K562 (cell line): Measurements from ENCODE around the gene UGT1A5. TPM values are rescaled to one million over a fixed set of nuclear protein-coding genes. Genes with fewer than 3 reads are reported as not detected.

ENCODE experiments used
- ATAC-seq: fragments of 200-7000 bp; cut with Tn5 transposase; 3 replicates; pipeline ENCODE4 v1.9.1; 2020; ENCODE audit warnings: moderate library complexity
- BruUV-seq: library from RNA; stranded (reverse); fragments of 400-500 nt; replicated peaks from 2 replicates; lab custom pipeline; 2021; lab: Mats Ljungman, UMichigan
- CTCF ChIA-PET: fragments of 300-600 bp; formaldehyde crosslinking; extraction: SDS; loops from one replicate; lab custom pipeline; 2021; ENCODE audit warnings: low intra/inter-chr PET ratio; lab: Yijun Ruan, JAX
- POLR2A ChIA-PET: fragments of 300-600, 350-650 bp; sonication (Branson Sonifier 250); formaldehyde crosslinking; extraction: SDS; loops from one replicate; lab custom pipeline; 2021; ENCODE audit warnings: antibody characterized with exemption, inconsistent platforms; lab: Yijun Ruan, JAX
- DNase-seq, 4 experiments: peaks; one replicate each; pipeline versions ENCODE4 v3.0.0 to v3.0.0-alpha.2; 2011 to 2018; ENCODE audit warnings: low spot score in 3 of 4, mixed read lengths in 3 of 4; ENCODE audit errors: extremely low read depth in 1 of 4
- FAIRE-seq: peaks from 2 replicates; lab custom pipeline; 2011; peaks lifted over from hg19 to GRCh38; lab: Jason Lieb, UNC
- H2AFZ ChIP-seq: 2 replicates; pipeline ENCODE4 v1.6.0; 2011; ENCODE audit warnings: low read depth, low read length, control low read depth, inconsistent platforms
- H3K27ac ChIP-seq: fragments of 200-600 bp; 3 replicates; pipeline ENCODE4 v1.8.0; 2011; ENCODE audit warnings: low read depth, mild to moderate bottlenecking, control low read depth, inconsistent platforms, low read length, moderate library complexity, mixed read lengths; ENCODE audit errors: extremely low read depth
- H3K27me3 ChIP-seq, 2 experiments: fragments of 300-600 bp in 1 of 2; 2 replicates in 1 of 2; 3 replicates in 1 of 2; pipeline versions ENCODE4 v1.6.0 to v1.8.0; 2011; ENCODE audit warnings: inconsistent platforms in 2 of 2, low read length in 2 of 2, mild to moderate bottlenecking in 1 of 2, mixed read lengths in 1 of 2, moderate library complexity in 1 of 2; ENCODE audit not compliant: control insufficient read depth in 2 of 2, insufficient read depth in 2 of 2
- H3K36me3 ChIP-seq: fragments of 300-600 bp; 3 replicates; pipeline ENCODE4 v1.8.0; 2011; ENCODE audit warnings: mild to moderate bottlenecking, low read length, inconsistent platforms; ENCODE audit not compliant: control insufficient read depth, insufficient read depth
- H3K4me1 ChIP-seq, 2 experiments: fragments of 200-600 bp in 1 of 2; replicated peaks in 1 of 2; 2 replicates in 1 of 2; 3 replicates in 1 of 2; pipeline versions ENCODE4 v1.5.1 to v1.8.0; 2011; ENCODE audit warnings: inconsistent platforms in 2 of 2, low read length in 2 of 2, mild to moderate bottlenecking in 1 of 2, mixed read lengths in 1 of 2, moderate library complexity in 1 of 2; ENCODE audit not compliant: control insufficient read depth in 2 of 2, insufficient read depth in 2 of 2
- H3K4me2 ChIP-seq: 2 replicates; pipeline ENCODE4 v1.6.1; 2011; ENCODE audit warnings: low read length, control low read depth, inconsistent platforms, mixed read lengths; ENCODE audit not compliant: insufficient read depth
- H3K4me3 ChIP-seq: fragments of 200-600 bp; sonication (generic), shearing (Covaris generic); 2 replicates; pipeline ENCODE4 v1.5.1; 2016; ENCODE audit warnings: control low read depth, inconsistent platforms
- H3K79me2 ChIP-seq: fragments of 200-600 bp; 3 replicates; pipeline ENCODE4 v1.8.0; 2011; ENCODE audit warnings: low read length, inconsistent platforms; ENCODE audit not compliant: control insufficient read depth, insufficient read depth
- H3K9ac ChIP-seq, 2 experiments: 2 replicates each; pipeline versions ENCODE4 v1.6.0 to v1.6.1; 2011; ENCODE audit warnings: low read depth in 2 of 2, low read length in 2 of 2, control low read depth in 1 of 2, inconsistent platforms in 1 of 2, mild to moderate bottlenecking in 1 of 2, mixed read lengths in 1 of 2; ENCODE audit not compliant: insufficient read depth in 1 of 2
- H3K9me1 ChIP-seq: one replicate; pipeline ENCODE4 v1.6.0; 2011; ENCODE audit warnings: inconsistent platforms, mild to moderate bottlenecking, low read length, moderate library complexity; ENCODE audit not compliant: control insufficient read depth, insufficient read depth
- H3K9me3 ChIP-seq: replicated peaks from 2 replicates; pipeline ENCODE4 v1.5.1; 2011; ENCODE audit warnings: low read depth, low read length, inconsistent platforms; ENCODE audit not compliant: control insufficient read depth, insufficient read depth
- H4K20me1 ChIP-seq: replicated peaks from 2 replicates; pipeline ENCODE4 v1.6.1; 2011; ENCODE audit warnings: low read length, inconsistent platforms, mixed read lengths; ENCODE audit not compliant: control insufficient read depth, insufficient read depth
- BRD9 ChIP-seq: fragments of 450-650 bp; IDR thresholded peaks from 2 replicates; pipeline ENCODE4 v1.6.1; 2018; ENCODE audit warnings: low read depth; ENCODE audit not compliant: partially characterized antibody
- E2F1 ChIP-seq: sonication (generic); formaldehyde crosslinking; IDR thresholded peaks from 2 replicates; pipeline ENCODE4 v1.8.1; 2023; ENCODE audit warnings: mild to moderate bottlenecking, missing genetic modification reagents, moderate library complexity
- E2F8 ChIP-seq: fragments of 450-650 bp; IDR thresholded peaks from 2 replicates; pipeline ENCODE4 v1.7.1; 2018; ENCODE audit warnings: mild to moderate bottlenecking, low read depth; ENCODE audit not compliant: partially characterized antibody
- GABPB2 ChIP-seq: fragments of 250-450 bp; sonication (Bioruptor Pico); conservative IDR thresholded peaks from 2 replicates; pipeline ENCODE4 v1.5.1; 2021; ENCODE audit warnings: mild to moderate bottlenecking
- HDAC3 ChIP-seq: fragments of 450-650 bp; IDR thresholded peaks from 2 replicates; pipeline ENCODE4 v1.6.1; 2018; ENCODE audit warnings: borderline replicate concordance, mild to moderate bottlenecking, moderate library complexity; ENCODE audit not compliant: partially characterized antibody
- HDGF ChIP-seq: fragments of 450-650 bp; IDR thresholded peaks from 2 replicates; pipeline ENCODE4 v1.6.1; 2016
- MEF2A ChIP-seq: IDR thresholded peaks from 2 replicates; pipeline ENCODE4 v1.6.1; 2011; ENCODE audit warnings: low read depth, mild to moderate bottlenecking, low read length, moderate library complexity; ENCODE audit not compliant: control insufficient read depth
- NEUROD1 ChIP-seq: fragments of 150-350 bp; IDR thresholded peaks from 2 replicates; pipeline ENCODE4 v1.6.1; 2014; ENCODE audit warnings: borderline replicate concordance, low read length, low read depth; ENCODE audit not compliant: partially characterized antibody
- SMAD3 ChIP-seq: fragments of 450-650 bp; formaldehyde crosslinking; conservative IDR thresholded peaks from 2 replicates; pipeline ENCODE4 v1.4.0; 2020; ENCODE audit warnings: mild to moderate bottlenecking
- SMC3 ChIP-seq: conservative IDR thresholded peaks from 2 replicates; pipeline ENCODE4 v1.6.1; 2011; ENCODE audit warnings: low read depth, low read length, improper control_type of control experiment; ENCODE audit not compliant: insufficient read depth
- TAF15 ChIP-seq: fragments of 200-400 bp; formaldehyde crosslinking; IDR thresholded peaks from 2 replicates; pipeline ENCODE4 v1.6.1; 2017; ENCODE audit warnings: mild to moderate bottlenecking, low read depth, low read length, moderate library complexity
- TCF3 ChIP-seq: sonication (generic); formaldehyde crosslinking; IDR thresholded peaks from 2 replicates; pipeline ENCODE4 v1.4.0; 2020; ENCODE audit warnings: mild to moderate bottlenecking, missing genetic modification reagents
- YBX1 ChIP-seq: fragments of 450-650 bp; IDR thresholded peaks from 2 replicates; pipeline ENCODE4 v1.7.1; 2016; ENCODE audit warnings: mild to moderate bottlenecking
- ZFX ChIP-seq: sonication (generic); formaldehyde crosslinking; IDR thresholded peaks from 2 replicates; pipeline ENCODE4 v1.8.0; 2022; ENCODE audit warnings: mild to moderate bottlenecking, missing genetic modification reagents, moderate library complexity
- ZNF121 ChIP-seq: sonication (generic); formaldehyde crosslinking; conservative IDR thresholded peaks from 2 replicates; pipeline ENCODE4 v1.8.0; 2022; ENCODE audit warnings: missing genetic modification reagents
- ZNF717 ChIP-seq: fragments of 250-450 bp; sonication (Bioruptor Pico); IDR thresholded peaks from 2 replicates; pipeline ENCODE4 v1.5.0; 2021
- WGBS: fragments of 100-300 bp; shearing (Covaris generic); methylation state at CpG from one replicate; pipeline ENCODE4 v1.1.6; 2016; ENCODE audit warnings: low coverage, mixed read lengths; ENCODE audit not compliant: insufficient coverage; ENCODE audit errors: missing lambda C conversion rate; 5-methylcytosine and 5-hydroxymethylcytosine counted together
- in situ Hi-C: fragments of 300-500 bp; cut with MboI; formaldehyde crosslinking; loops from 4 replicates; pipeline ENCODE4 v1.15.0; 2018; ENCODE audit warnings: inconsistent platforms, mixed read lengths
- intact Hi-C: fragments of 100-400 bp; cut with micrococcal nuclease; formaldehyde crosslinking; loops from 2 replicates; pipeline ENCODE4 v1.14.2; 2022
- polyA plus RNA-seq, 8 experiments: library from polyadenylated mRNA; depleted of rRNA in 4 of 8; stranded (reverse) in 5 of 8; unstranded in 3 of 8; fragments of >200 nt; fragmentation: Nextera tagmentation in 2 of 8; fragmentation: Illumina TruSeq in 1 of 8; extraction: Ambion mirVana in 2 of 8; extraction: Trizol in 1 of 8; gene quantifications; 2 replicates each; pipeline versions ENCODE4 v1.2.1 to v1.2.3, GENCODE V29; 2011 to 2014; ENCODE audit warnings: inconsistent platforms in 1 of 8, missing spikeins in 1 of 8
- total RNA-seq, 7 experiments: library from RNA; depleted of rRNA in 6 of 7; stranded (reverse); fragments of >200 nt in 6 of 7; fragmentation: Illumina TruSeq in 2 of 7; extraction: Trizol in 2 of 7; gene quantifications; 2 replicates each; pipeline versions ENCODE4 v1.2.1 to v1.2.3, GENCODE V29; 2011 to 2021; ENCODE audit warnings: low replicate concordance in 1 of 7

The UGT1A5 gene
- total and polyA plus RNA-seq, 9 of the 15 experiments (the other 6 are each of a cell fraction or from before 2014, with no cell fraction given) = not detected

DNA sequence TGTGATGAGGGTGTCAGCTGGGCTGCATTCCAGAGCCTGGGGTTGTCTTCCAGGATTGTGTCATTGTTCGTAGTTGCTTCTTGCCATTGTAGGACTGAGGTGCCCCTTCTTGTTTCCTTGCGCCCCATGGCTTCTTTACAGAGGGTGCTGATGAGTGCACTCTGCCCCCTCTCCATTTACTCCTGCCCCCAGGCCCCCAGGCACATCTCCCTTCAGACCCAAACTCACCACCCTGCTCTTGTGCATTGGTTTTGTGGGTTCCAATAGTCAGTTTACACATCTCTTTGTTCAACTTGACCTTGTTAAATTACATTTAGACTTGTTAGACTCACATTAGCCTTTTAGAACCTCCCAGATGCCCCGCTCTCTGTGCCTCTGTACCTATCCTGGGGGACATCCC is 108.5 kb downstream of the UGT1A5 start (continued):
- no peak for TF ChIP-seq E2F8
- no peak for TF ChIP-seq MEF2A

GRCh38 chr2:233821709-233822100 is 109.0 kb downstream of the UGT1A5 start:
- no peak overlapping the region for H3K27ac ChIP-seq
- H2AFZ ChIP-seq = no peak overlapping the region
- no peaks in the 10 kb centered on the region; the same call in 1 of the 2 replicates for H4K20me1 ChIP-seq
- H3K9me3 ChIP-seq = no peaks in the 10 kb centered on the region
- no peaks in the 10 kb centered on the region; a peak in 1 of 5 replicates for H3K4me1 ChIP-seq
- CTCF ChIA-PET = no interaction called here
- no TSS peak for BruUV-seq
- no peak for ATAC-seq
- intact Hi-C loops (no loop called here), in situ Hi-C loops (no loop called here)
- no peak overlapping the region for H3K4me2 ChIP-seq
- POLR2A ChIA-PET = interaction anchor here (1.5 kb wide), 1 partner anchor 11 kb away, joined by 6 read pairs; no protein-coding TSS in a partner anchor
- H3K9ac ChIP-seq = no peak overlapping the region
- no peaks in the 10 kb centered on the region for H3K79me2 ChIP-seq
- DNase-seq = no peak
- no peaks in the 10 kb centered on the region for H3K36me3 ChIP-seq
- peaks cover 2 to 59% of the 10 kb centered on the region in 2 experiments; a peak in 3 of 5 replicates for H3K27me3 ChIP-seq
- H3K4me3 ChIP-seq = no peak overlapping the region
- FAIRE-seq = no peak
- 3% methylated on average over 8 of the region's 8 CpGs for WGBS
- H3K9me1 ChIP-seq = no peaks in the 10 kb centered on the region
- TF ChIP-seq TCF3 (CRISPR knock-in tag) (no peak), SMC3 (no peak), YBX1 (no peak), BRD9 (no peak), TAF15 (no peak), HDGF (no peak), E2F1 (CRISPR knock-in tag) (no peak), ZFX (CRISPR knock-in tag) (no peak), GABPB2 (CRISPR knock-in tag) (no peak), HDAC3 (no peak), ZNF717 (CRISPR knock-in tag) (no peak), SMAD3 (CRISPR knock-in tag) (no peak), NEUROD1 (no peak), ZNF121 (CRISPR knock-in tag) (no peak)
